Stromal cell of bone marrow (primary cell): ENCODE measurements around the gene RABL3.
"Not testable (repeated sequence)": the region's sequence is repeated elsewhere in the genome, so short reads cannot be mapped to it uniquely, and the experiment has no call there.

Experiments used
- DNase-seq: peaks from one replicate; pipeline ENCODE4 v3.0.0-alpha.2; 2012; ENCODE audit warnings: low read depth

The RABL3 gene

GRCh38 chr3:120743556-120744195 lies 1.4 kb upstream of the RABL3 start:
- DNase-seq = no peak

DNA sequence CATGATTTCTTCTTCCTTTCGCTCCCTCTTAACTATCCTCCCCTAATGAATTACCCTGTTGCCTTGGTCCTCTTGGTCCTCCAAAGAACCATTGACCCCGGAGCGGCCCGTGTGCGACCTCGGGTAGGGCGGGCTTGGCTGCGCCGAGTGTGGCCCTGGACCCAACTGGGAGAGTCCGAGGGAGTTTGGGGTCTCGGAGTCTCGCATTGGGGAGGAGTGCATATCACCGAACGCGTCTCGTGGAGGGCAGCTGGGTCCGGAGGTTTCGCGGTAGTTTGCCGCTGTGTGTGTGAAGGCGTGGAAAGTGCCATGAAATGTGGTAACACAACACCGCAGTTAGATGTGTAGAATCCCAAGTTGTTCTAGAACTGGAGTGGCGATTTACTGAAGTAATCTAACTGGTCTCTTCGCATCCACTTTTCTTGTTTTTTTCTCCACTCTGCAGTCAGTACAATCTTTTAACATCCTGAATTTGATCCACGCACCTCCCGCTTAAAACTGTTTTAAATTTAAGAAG lies 591 bp upstream of the RABL3 start:
- peak; percentile 2 for DNase-seq

DNA sequence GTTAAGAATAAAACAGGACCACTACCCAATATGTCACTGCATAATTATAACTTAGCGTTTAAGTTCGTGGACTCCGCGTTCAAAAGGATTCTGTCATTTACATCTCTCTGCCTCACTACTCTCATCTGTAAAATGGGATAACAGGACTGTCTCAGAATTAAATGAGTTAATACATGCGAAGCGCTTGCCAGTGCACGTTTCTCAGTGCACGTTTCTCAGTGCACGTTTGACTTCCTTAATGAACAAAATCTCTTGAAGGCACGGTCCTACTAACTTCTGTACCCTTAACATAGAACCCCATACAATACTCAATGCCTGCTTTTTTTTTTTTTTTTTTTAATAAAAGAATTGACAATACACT lies 499 bp downstream of the RABL3 start:
- peak; percentile 13 for DNase-seq

- no peak for DNase-seq
These were observed 996 bp downstream of the RABL3 start for GRCh38 chr3:120741320-120741719.

DNA sequence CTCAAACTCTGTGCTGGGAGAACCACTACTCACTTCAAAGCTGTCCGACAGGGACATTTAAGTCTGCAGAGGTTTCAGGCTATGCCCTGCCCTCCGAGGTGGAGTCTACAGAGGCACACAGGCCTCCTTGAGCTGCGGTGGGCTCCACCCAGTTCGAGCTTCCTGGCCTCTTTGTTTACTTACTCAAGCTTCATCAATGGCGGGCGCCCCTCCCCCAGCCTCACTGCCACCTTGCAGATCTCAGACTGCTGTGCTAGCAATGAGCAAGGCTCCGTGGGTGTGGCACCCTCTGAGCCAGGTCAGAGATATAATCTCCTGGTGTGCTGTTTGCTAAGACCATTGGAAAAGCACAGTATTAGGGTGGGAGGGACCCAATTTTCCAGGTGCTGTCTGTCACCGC lies 4.3 kb downstream of the RABL3 start:
- DNase-seq = not testable (repeated sequence)

DNA sequence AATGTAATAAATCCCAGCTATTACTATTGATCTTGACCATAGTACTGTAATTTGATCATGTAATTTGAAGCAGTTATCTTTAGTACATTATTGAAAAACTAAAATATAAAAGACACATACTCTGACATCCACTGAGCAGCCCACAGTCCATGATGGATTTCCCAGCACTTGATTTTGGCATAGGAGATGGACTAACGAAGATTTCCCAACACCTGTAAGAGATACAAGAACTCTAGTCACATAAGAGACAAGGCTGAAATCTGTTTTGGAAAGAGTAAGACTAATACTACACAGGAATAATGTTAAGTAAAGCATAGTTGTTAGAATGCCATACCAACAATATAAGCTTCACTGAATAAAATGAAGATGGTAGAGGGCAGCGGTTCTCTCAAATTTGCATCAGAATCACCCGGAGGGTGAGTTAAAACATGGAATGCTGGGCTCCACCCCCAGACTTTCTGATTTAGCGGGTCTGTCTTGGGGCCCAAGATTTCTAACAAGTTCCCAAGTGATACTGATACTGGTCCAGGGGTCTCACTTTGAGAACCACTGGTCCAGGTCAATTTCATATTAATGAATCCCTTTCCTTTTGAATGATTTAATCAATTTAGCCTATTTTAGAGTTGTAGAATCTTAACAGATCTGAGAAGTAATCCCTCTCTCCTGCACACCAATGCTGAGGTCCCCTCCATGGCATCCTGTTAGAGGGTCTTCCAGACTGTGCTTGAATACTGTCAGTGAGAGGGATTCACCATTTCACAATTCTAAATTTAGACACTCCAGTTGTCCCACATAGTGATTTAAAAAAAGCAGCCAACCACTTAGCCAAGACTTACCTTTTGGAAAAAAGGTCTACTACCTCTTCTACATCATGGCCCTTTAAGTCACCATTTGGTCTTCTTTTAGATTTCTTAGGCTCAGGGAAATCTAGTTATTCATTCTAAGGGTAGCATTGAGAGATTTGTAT lies 11.5 kb downstream of the RABL3 start:
- no peak for DNase-seq

GRCh38 chr3:120726791-120727190 lies 15.5 kb downstream of the RABL3 start:
- no peak for DNase-seq

- not testable (repeated sequence) for DNase-seq
These were observed 23.0 kb downstream of the RABL3 start for GRCh38 chr3:120719167-120719834.

GRCh38 chr3:120713262-120713661 lies 29.1 kb downstream of the RABL3 start:
- no peak for DNase-seq

- no peak for DNase-seq
These were observed 31.9 kb downstream of the RABL3 start for GRCh38 chr3:120710369-120710768.

GRCh38 chr3:120708408-120708807 lies 33.9 kb downstream of the RABL3 start:
- DNase-seq = no peak

GRCh38 chr3:120706950-120707349 lies 35.4 kb downstream of the RABL3 start:
- no peak for DNase-seq

GRCh38 chr3:120705884-120706582 lies 36.3 kb downstream of the RABL3 start:
- no peak for DNase-seq

GRCh38 chr3:120699333-120699732 lies 43.0 kb downstream of the RABL3 start:
- DNase-seq = no peak

DNA sequence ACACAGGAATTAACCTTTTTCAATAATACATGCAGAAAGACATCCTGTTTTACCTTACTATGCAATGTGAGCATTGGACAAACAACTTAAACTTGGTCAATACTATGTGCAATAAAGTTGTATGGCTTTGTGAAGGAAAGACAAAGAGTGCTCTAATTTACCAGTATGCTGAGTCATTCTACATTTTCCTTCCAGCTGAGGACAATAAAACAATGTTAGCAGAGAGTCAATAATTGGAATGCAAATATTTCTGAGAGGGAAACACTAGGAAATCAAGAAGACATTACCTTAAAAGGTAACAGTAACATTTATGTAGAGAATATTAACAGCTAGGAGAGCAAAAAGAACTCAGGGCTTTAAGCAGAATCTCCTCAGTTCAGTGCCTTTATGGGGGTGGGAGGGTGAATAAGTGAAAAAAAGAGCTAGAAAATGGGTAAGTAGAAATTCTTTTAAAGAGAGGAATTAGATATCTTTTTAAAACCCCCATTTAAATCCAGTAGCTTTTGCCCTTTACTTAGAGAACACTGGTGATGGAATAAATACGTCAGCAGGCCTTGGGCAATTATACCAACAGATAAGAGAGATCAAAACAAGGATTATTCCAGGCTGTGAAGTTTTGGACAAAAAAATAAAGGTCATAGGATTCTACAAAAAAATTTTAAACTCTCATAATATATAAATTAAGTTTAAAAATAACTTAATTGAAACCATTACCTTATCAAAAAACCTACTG lies 48.7 kb downstream of the RABL3 start:
- no peak for DNase-seq

DNA sequence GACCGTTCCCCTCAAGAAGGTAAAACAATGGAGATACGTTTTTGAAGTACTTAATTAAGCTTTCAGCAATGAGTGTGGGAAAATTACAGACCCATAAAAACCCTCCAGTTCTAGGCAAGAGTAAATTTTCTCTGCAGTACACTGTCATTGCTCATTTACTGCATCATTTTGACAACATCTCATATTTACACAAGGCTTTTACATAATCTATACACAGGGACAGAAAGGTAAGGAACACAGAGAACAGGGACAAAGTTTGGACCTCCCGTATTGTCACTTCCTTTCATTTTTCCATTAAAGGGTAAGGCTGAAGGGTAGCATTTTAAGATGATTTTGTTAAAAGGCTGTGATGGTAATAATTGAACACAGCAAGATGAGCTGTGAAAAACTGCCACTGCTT lies 52.9 kb downstream of the RABL3 start:
- DNase-seq = no peak

- peak; percentile 11 for DNase-seq
These were observed 54.2 kb downstream of the RABL3 start for GRCh38 chr3:120688121-120688520.

- no peak for DNase-seq
These were observed 56.9 kb downstream of the RABL3 start for GRCh38 chr3:120685411-120685810.

DNA sequence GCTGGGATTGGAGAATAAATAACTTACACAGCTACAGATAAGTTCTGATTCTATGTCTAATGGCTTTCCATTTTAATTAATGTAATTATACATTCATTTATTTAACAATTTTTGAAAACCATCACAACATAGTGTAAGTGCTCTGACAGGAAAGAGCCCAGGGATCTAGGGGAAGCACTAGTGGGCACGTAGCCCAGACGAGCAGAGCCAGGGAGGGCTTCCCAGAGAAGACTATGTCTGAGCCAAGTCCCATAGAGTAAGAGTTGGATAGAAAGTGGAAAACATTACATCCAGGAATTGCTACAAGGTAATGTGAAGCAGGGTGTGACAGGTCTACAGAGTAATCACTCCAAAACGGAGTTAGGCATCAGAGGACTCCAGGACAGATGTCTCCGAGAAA lies 57.4 kb downstream of the RABL3 start:
- no peak for DNase-seq

GRCh38 chr3:120683671-120684301 lies 58.5 kb downstream of the RABL3 start:
- no peak for DNase-seq

GRCh38 chr3:120683213-120683612 lies 59.1 kb downstream of the RABL3 start:
- DNase-seq = no peak
